HG03045 (cell line): ENCODE measurements around the gene UBAP2L.

Source experiments
- ATAC-seq: cut with Tn5 transposase; IDR thresholded peaks from one replicate; pipeline ENCODE4 v1.9.1; 2021; ENCODE audit warnings: mild to moderate bottlenecking, moderate library complexity; ENCODE audit not compliant: unreplicated experiment

UBAP2L gene, protein sequence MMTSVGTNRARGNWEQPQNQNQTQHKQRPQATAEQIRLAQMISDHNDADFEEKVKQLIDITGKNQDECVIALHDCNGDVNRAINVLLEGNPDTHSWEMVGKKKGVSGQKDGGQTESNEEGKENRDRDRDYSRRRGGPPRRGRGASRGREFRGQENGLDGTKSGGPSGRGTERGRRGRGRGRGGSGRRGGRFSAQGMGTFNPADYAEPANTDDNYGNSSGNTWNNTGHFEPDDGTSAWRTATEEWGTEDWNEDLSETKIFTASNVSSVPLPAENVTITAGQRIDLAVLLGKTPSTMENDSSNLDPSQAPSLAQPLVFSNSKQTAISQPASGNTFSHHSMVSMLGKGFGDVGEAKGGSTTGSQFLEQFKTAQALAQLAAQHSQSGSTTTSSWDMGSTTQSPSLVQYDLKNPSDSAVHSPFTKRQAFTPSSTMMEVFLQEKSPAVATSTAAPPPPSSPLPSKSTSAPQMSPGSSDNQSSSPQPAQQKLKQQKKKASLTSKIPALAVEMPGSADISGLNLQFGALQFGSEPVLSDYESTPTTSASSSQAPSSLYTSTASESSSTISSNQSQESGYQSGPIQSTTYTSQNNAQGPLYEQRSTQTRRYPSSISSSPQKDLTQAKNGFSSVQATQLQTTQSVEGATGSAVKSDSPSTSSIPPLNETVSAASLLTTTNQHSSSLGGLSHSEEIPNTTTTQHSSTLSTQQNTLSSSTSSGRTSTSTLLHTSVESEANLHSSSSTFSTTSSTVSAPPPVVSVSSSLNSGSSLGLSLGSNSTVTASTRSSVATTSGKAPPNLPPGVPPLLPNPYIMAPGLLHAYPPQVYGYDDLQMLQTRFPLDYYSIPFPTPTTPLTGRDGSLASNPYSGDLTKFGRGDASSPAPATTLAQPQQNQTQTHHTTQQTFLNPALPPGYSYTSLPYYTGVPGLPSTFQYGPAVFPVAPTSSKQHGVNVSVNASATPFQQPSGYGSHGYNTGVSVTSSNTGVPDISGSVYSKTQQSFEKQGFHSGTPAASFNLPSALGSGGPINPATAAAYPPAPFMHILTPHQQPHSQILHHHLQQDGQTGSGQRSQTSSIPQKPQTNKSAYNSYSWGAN

DNA sequence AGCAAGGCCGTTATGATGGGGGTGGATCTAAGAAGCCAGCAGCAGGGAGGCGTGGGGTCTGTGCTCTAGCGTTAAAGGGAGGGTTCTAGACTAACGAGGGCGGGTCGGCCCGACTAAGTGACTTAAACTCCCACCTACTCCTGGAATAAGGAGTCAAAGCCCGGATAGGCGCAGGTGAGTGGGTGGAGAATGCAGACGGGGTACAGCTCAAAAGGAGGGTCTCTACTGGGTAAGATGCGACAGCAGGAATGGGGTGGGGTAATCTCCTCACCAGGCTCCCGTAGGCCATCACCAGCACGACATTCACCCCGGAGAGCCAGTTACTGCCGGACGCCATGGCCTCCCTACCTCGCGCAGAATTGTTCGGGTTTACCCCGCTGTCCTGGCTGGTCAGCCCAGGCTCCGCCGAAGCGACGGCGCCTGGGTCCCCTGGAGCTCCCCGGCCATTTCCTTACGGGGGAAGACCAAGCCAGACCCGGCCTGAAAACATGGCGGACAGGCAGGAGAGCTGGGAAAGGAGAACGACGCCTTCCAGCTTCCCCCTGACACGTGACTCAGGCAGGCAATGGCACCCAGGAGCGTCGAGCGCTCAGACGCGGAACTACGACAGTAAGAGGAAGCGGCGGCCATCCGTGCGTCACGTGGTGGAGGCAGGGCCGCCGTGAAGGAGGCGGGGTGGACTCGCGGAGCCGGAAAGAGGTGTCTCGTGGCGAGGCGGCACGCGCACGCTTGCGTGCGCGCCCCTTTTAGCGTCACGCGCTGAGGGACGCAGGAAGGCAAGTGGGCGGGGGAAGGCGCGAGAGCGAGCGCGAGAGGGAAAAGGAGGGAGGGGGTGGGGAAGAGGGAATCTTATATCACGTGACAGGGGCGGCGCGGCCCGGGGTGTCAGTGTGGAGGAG, at the start of gene UBAP2L:
TSS of gene UBAP2L (plus strand) at position 885 of the 899 bp plus-strand sequence. CDS start 4,169 bp downstream, outside the sequence.
- peak; percentile 92 for ATAC-seq

DNA sequence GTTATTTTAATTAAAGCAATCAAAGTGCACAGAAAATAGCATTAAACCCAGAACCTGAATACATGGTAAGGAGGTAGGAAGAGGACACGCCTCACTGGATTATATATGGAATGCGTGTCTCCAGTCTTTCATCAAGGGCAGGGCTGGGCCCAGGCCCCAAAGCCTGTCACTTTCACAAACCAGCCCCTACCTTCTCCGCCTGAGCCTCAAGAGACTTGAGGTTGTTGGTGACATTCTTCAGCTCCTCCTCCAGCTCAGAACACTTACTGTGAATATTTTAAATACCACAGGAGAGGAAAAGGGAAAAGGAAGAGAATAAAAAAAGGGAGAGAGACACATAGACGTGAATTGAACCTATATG, 49.6 kb upstream of the UBAP2L start:
- ATAC-seq = no peak

DNA sequence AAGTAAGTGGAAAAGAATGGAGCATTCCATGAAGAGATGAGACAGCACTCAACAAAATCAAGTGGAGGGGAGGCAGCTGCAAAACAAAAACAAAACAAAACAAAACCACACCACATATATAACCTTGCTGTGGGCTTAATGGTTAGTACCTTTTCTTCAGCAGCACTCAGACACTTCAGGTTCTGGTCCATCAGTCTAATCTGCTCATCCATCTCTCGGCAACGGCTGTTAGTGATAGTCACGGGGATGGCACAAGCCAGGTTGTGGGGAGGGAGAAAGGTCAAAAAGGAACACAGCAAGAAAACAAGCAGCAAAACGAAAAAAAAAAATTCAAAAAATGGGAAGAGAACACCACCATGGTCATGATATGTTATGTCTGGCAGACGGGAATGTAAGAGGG, 48.9 kb upstream of the UBAP2L start:
- no peak for ATAC-seq

DNA sequence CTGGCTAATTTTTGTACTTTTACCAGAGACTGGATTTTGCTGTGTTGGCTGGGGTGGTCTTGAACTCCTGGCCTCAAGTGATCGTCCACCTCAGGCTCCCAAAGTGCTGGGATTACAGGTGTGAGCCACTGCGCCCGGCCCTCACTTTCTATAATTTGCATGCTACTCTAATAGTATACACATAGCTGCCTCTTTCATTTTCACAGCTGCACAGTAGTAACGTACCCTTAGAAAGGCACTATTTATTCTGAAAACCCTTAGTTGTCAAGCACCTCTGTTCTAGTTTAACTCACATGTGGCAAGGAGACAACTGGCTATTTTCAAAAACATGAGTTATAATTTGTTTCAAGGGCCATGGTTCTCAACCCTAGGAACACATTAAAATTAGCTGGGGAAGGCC, 46.1 kb upstream of the UBAP2L start:
- no peak for ATAC-seq

DNA sequence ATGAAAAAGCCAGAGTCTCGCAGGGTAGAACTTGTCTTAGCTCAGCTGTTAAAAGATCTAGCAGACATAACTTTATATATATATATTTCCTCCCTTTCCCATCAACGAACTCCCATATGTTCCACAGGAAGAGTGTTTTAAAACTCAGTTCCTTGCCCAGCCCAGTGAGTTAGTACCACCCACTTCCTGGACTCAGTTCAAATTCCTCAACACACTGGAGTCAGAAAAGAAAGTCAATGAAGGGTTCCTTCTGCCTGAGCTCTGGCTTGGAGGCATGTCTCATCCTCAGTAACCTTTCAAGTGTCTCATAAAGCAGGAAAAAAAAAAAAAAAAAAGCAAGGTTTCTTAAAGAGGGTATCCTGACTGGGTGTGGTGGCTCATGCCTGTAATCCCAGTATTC, 44.4 kb upstream of the UBAP2L start:
- no peak for ATAC-seq

DNA sequence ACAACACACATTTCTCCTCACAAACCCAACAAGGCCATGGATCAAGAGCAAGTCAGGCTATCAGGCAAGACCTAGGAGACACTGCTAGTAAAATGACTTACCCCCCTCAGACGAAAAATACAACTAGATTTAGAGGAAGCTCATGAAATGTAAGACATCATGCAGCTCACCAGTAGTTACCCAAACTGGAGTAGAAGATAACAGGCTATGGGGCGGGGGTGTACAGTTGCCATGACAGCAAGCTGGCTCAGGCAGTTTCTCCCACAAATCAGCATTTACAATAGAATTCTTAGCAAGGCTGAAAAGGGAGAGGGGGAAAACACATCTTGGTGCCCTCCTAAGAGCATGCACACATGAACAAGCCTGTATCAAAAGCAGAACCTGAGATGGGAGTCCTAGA, 42.7 kb upstream of the UBAP2L start:
- no peak for ATAC-seq

DNA sequence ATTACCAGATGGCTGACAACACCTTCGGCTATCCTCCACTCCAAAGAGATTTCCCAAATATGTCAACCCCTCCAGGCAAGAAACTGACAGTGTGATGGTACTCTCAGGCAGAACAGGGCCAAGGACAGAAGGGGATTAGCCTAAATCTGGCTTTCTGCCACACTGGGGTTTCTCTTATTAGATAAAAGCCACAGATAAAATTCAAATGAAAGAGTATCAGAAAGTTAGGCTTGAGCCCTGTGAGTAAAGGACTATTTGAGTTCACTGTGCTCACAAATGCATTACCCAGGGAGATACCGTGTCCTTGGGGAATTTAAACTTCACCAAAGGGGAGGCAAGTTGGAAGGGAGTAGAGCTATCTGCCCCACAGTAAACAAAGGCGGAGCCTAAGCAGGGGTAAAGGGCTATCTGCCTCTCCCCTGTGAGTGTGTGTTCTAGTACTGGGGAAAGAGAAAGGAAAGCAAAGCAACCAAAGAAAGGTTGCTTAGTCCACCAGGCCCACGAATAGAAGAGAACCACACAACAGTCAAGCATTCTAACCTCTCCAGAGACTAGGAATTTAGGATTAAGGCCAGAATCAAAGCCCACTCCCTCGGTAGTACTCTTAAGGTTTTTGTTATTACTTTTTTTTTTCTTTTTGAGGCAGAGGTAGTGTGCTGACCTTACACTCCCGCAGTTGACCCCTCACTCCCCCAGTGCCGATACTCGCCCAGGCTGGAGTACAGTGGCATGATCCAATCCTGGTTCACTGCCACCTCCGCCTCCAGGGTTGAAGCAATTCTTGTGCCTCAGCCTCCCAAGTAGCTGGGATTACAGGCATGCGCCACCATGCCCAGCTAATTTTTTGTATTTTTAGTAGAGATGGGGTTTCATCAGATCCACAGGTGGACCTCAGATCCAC, 41.6 kb upstream of the UBAP2L start:
- no peak for ATAC-seq

DNA sequence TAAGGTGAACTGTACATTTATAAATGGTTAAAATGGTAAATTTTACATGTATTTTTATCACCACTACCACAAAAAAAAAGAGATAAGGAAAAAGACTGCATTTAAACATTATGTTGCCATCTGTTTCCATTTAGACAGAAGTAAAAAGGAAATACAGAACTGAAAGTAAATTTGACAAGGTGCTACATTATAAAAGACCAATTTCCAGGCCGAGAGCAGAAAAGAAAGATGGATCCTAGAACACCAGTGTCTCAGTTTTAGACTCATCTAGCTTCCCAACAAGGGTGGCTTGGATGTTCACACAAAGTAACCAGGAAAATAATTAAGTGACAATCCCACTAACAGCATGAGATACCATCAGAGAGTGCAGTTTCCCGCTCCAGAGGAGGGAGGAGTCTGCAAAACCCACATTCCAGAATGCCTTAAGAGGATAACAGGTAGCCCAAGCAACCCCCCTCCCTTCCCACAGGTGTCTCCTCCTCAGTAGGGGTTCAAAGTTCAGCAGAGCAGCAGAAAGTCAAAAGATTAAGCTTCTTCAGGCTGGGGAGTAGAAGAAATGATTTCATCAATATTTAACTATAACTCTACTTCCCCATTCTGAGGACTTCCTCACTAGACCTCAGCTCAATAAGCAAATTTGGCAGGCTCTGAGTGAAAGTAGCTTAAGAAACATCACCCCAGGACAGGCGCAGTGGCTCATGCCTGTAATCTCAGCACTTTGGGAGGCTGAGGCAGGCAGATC, 40.6 kb upstream of the UBAP2L start:
- no peak for ATAC-seq

DNA sequence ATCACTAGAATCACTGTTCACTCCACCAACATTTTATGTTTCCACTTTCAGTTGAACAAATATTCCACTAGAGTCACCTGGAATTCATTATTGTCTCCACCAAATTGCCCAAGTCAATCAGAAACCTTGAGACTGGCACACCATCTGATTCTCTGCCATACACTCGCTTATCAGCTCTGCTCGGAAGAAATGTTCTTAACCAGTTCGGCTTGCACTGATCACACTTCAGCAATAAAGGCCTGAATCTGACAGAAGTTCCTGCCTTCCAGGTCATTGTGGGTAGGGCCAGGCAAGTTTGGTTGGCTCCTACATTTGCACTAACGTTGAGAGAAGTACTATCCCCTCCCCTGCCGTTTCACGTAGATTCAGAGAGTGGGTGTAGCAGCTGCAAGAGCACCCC, 38.8 kb upstream of the UBAP2L start:
- no peak for ATAC-seq

DNA sequence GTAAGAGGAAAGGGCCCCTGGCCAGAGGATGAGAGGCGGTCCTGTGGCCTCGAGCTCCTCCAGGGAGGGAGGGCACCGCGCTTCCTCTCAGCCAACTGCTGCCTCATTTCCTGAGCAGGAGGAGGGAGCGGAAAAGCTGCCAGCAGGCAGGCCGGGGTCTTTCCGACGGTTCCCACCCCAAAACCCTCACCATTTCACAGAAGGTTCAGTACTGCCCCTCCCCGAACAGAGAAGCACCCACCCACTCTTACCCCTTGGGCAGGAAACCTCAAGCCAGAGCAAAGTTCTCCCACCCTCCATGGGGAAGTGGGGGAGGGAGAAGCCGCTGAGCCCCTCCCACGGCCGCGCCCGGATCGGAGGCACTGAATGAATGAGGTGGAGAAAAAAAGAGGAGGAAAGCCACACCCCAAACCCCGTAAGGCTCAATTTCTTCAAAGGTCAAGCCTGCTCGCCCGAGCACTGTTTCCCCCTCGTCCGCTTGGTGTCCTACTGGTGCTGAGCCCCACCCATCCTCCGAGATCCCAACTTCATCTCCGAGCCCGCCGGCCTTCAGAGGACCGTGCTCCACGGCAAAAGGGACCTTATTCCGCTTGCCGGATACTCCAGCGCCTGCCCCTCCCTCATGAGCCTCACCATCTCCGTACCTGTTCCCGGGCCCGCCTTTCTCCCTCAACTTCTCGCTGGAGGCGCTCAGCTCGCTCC, 38.3 kb upstream of the UBAP2L start:
- peak; percentile 48 for ATAC-seq

DNA sequence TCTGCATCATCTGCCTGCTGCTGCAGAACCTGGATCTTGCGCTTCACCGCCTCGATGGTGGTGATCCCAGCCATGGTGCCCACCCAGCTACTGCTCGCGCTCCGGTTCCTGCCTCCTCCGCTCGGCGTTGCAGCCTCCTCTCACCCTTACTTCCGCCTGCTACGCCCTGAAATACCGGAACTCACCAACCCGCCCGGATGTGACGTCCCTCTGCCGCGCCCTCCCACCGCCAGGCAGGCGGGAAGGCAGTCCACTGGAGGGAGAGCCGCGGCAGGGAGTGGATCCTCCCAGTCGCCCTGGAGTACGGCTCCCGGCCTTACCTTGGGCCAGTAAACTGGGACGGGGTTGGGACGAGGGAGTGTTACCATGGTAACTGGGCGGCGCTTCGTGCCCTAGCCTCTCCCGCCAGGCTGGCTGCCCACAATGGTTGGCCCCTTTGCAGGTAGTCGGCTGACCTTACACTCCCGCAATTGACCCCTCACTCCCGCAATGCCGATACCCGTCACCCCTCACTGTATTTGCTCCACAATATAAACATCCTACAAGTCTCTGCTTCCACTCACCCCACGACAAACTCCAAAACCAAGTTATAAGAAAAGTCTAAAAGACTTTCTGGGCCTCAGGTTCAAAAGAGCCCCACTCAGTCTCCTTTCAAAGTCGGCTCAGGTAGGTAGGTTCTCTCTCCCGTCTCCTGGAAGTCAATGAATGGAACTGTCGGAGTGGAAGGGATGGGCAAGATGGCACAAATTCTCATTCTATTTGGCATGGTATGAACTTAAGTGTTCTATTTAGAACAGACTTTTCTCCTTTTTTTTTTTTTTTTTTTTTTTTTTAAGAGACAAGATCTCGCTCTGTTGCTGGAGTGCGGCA, 37.5 kb upstream of the UBAP2L start:
- peak; percentile 81 for ATAC-seq

DNA sequence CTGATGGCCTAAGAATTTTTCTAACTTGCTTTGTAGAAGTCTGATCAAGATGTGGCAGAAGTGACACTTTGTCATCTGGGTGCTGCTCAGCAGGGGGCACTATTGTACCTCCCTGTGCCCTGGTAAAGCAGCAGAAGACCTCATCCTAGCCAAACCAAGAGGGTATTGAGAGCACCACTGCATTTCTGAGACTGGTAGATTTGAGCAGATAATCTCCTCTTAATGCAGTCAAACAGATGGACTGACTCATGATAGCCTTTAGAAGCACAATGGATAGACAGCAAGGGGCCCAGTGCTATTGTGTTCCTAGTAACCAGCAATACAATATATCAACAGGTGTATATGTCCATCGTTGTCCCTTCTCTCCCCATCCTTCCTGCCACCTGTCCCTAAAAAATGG, 34.6 kb upstream of the UBAP2L start:
- no peak for ATAC-seq

DNA sequence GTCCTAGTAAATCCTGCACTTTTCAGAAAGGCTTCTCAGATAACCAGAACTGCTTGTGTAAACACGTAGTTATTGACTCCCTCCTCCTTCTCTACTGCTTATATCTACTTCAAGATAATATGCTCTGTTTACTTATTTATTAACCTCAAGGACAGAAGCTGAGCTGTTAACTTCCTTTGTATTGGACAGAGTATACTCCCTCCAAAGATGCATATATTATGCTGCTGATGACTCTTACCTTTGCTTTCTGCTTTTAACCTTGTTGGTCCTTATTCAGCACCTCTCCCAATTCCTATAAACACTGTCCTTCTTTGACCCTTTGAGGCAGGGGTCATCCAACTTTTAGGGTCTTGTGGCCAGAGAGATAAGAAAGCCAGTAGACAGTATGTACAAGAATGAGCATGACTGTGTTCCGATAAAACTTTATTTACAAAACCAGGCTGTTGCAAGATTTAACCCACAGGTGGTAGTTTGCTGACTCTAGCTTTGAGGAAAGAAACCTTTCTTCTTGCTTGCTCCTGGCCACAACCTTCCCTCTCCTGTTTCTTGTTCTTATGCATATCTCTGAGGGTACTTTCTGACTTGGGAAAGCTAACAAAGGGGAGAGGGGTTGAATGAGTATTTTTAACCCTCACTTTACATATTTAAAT, 33.8 kb upstream of the UBAP2L start:
- no peak for ATAC-seq

DNA sequence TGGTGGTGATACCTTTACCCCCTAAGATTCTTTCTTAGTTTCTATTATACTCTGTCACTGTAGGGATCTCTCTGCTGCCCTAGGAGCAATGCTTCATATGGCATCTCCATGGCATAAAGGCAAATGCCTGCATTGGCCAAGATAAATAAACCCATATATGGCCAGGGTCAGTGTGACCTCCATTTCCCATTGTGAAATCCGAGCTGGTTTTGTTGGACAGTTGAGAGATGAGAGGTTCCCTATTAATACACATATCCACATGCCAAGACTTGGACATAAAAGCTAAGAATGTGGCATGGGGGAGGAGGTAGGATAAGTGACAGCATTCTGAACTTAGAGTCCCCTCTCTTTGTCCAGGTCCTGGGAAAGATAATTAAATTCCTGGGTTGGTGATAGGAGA, 30.2 kb upstream of the UBAP2L start:
- no peak for ATAC-seq

DNA sequence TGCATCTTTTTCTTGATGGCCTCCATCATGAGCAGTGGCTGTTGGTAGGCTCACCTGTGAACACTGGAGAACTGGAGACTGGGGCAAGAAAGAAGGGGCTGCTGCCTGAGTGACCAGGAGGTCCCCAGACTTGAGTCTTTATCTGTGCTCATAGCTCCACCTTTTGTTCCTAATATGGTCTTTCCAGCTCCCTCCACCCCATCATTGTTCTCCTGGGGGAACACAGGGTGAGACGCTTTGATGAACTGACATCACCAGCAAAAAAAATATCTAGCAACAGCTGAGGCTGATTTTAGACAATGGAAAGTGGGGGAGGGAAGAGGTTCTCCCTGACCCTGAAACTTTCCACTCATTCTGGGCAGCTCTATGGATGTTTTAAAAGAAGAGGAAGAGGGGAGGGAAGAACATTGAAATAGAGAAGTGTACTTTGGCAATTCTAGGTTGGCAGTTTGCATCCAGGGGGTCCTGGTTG, 28.7 kb upstream of the UBAP2L start, which contains the start of gene TPM3:
TSS of gene TPM3 (minus strand) at position 111 of the 472 bp plus-strand sequence. CDS start at position 29, 82 bp downstream.
- ATAC-seq = no peak

DNA sequence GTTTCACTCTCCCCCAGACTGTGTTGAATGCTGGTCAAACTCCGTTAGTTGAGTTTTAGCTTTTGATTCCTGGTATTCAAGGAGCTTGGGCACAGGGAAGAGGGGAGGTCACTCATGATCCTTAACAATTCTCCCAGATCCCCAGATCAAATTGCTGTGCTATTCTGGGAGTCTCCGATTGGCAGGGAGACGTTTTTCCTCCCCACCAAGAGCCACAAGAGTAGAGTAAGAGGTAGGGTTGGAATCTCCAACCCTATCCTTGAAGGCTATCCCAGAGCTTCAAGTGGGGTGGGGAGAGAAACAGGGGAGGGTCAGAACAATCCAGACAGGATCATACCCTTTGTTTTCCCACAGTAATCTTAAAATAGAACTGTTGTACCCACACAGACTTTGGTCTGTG, 28.3 kb upstream of the UBAP2L start:
- ATAC-seq = no peak

DNA sequence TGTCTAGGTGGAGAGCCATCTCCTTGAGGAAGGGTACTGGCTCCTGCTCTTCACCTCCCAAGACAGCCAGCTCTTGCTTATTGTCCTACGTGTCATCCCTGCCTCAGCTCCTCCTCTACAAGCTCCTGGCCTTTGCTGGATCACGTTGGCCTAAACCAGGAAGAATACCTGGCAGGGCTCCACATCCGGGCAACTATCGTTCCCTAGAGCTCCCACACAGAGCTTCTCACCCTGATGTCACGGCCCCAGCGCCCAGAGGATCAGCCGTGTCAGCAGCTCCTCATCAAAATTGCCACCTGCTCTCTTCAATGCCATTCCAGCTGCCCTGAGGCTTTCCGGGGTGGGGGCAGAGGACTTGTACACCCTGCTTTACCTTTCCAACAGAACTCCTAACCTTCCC, 26.9 kb upstream of the UBAP2L start:
- no peak for ATAC-seq
